Tibial nerve (tissue), 4 donors: ENCODE data around the gene TBC1D14. TPM values are rescaled to one million over a fixed set of nuclear protein-coding genes. Genes with fewer than 3 reads are reported as not detected.

Source experiments
- DNase-seq, 2 donors: peaks; one replicate each; pipeline ENCODE4 v3.0.0-alpha.2; 2019; ENCODE audit warnings: low spot score in 2 of 2
- H3K27ac ChIP-seq, 4 donors: fragments of 200-600 bp; sonication (generic) in 3 of 4; one replicate each; pipeline ENCODE4 v1.5.1; 2017 to 2019; ENCODE audit warnings: mild to moderate bottlenecking in 1 of 4
- H3K27me3 ChIP-seq, 2 donors: fragments of 200-600 bp; sonication (generic) in 1 of 2; one replicate each; pipeline versions ENCODE4 v1.5.1 to v1.6.0; 2017 to 2019
- H3K36me3 ChIP-seq, 3 donors: fragments of 200-600 bp; sonication (generic); one replicate each; pipeline ENCODE4 v1.5.1; 2018 to 2019
- H3K4me1 ChIP-seq, 4 donors: fragments of 200-600 bp; sonication (generic) in 3 of 4; one replicate each; pipeline ENCODE4 v1.5.1; 2017 to 2019
- H3K4me3 ChIP-seq, 4 donors: fragments of 200-600 bp; sonication (generic) in 3 of 4; one replicate each; pipeline ENCODE4 v1.5.1; 2017 to 2019; ENCODE audit warnings: mild to moderate bottlenecking in 1 of 4, moderate library complexity in 1 of 4
- H3K9me3 ChIP-seq, 4 donors: fragments of 200-600 bp; sonication (generic) in 3 of 4; one replicate each; pipeline ENCODE4 v1.5.1; 2017 to 2019
- EP300 ChIP-seq, 2 donors: sonication (generic); formaldehyde crosslinking; IDR thresholded peaks; one replicate each; pipeline ENCODE4 v1.6.1; 2017; ENCODE audit warnings: antibody characterized with exemption in 2 of 2, mild to moderate bottlenecking in 1 of 2
- POLR2A ChIP-seq, 2 donors: fragments of 450-650 bp; IDR thresholded peaks; one replicate each; pipeline ENCODE4 v1.6.1; 2017; ENCODE audit warnings: antibody characterized with exemption in 2 of 2, mild to moderate bottlenecking in 2 of 2, moderate library complexity in 2 of 2
- WGBS, 2 donors: methylation state at CpG; one replicate each; pipeline ENCODE4 v1.1.5; 2018; 5-methylcytosine and 5-hydroxymethylcytosine counted together
- total RNA-seq, 4 donors: library from RNA; depleted of rRNA; stranded (reverse); fragments of >200 nt; gene quantifications; one replicate each; pipeline ENCODE4 v1.1.0, GENCODE V29; 2016
- TF ChIP-seq, protein P1 (sequence below), 5 experiments: fragments of 200-600 bp in 3 of 5; fragments of 450-650 bp in 2 of 5; sonication (generic) in 3 of 5; IDR thresholded peaks; one replicate each; pipeline ENCODE4 v1.5.1; 2016 to 2019; ENCODE audit warnings: antibody characterized with exemption in 5 of 5, mild to moderate bottlenecking in 3 of 5, moderate library complexity in 2 of 5

The TBC1D14 gene
- total RNA-seq, 4 donors from 2014 or later: 46.9 to 65.7 (median 51.3) TPM

GRCh38 chr4:7026107-7026506 is 116.5 kb downstream of the TBC1D14 start:
- Histone ChIP-seq H3K4me1 (no peaks in the 10 kb centered on the region), H3K4me3 (no peak overlapping the region), H3K36me3 (peaks cover 0 to 88% (median 22%) of the 10 kb centered on the region in 3 donors), H3K27ac (no peak overlapping the region), H3K9me3 (no peaks in the 10 kb centered on the region), H3K27me3 (no peaks in the 10 kb centered on the region)
- 92 to 93% methylated on average over 9 of the region's 9 CpGs for WGBS, 2 donors
- no peak for DNase-seq
- TF ChIP-seq EP300 (IDR thresholded peaks at IDR 0.05) (no peak), POLR2A (IDR thresholded peaks at IDR 0.05) (no peak)
- TF ChIP-seq, protein P1, sequence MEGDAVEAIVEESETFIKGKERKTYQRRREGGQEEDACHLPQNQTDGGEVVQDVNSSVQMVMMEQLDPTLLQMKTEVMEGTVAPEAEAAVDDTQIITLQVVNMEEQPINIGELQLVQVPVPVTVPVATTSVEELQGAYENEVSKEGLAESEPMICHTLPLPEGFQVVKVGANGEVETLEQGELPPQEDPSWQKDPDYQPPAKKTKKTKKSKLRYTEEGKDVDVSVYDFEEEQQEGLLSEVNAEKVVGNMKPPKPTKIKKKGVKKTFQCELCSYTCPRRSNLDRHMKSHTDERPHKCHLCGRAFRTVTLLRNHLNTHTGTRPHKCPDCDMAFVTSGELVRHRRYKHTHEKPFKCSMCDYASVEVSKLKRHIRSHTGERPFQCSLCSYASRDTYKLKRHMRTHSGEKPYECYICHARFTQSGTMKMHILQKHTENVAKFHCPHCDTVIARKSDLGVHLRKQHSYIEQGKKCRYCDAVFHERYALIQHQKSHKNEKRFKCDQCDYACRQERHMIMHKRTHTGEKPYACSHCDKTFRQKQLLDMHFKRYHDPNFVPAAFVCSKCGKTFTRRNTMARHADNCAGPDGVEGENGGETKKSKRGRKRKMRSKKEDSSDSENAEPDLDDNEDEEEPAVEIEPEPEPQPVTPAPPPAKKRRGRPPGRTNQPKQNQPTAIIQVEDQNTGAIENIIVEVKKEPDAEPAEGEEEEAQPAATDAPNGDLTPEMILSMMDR (IDR thresholded peaks at IDR 0.05): no peak

DNA sequence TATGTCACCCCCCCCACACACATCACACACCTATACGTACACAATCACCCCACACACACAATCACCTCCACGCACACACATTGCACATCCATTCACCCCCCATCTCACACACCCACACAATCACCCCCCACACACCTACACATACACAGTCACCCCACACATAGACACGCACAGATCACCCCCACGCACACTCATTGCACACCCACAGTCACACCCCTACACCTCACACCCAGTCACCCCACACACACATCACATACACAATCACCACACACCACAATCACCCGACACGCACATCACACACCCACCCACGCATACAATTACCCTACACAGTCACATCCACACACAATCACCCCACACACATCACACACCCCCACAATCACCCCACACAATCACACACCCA is 117.7 kb downstream of the TBC1D14 start:
- H3K36me3 ChIP-seq: peaks cover 0 to 88% (median 21%) of the 10 kb centered on the region in 3 donors
- no peaks in the 10 kb centered on the region for H3K27me3 ChIP-seq
- H3K4me3 ChIP-seq: no peak overlapping the region
- H3K4me1 ChIP-seq: no peaks in the 10 kb centered on the region
- TF ChIP-seq POLR2A (IDR thresholded peaks at IDR 0.05): no peak
- no peak for TF ChIP-seq EP300 (IDR thresholded peaks at IDR 0.05)
- TF ChIP-seq, protein P1 (IDR thresholded peaks at IDR 0.05): no peak
- H3K9me3 ChIP-seq: no peaks in the 10 kb centered on the region
- H3K27ac ChIP-seq: no peak overlapping the region
- no peak for DNase-seq
- 84% methylated on average over 7 of the region's 7 CpGs for WGBS, 2 donors

DNA sequence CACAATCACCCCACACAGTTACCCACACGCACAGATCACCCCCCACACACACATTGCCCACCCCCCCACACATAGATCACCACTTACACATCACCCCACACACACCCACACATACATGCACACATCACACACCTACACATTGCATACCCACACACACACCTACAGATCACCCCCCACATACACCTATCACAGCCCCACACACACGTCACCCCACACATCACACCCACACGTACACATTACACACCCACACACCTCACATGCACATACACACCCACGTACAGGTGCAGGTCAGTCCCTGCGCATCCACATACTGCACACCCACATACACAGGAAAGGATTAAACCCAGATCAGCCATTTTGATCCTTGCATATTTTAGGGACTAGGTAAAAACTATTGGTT is 118.3 kb downstream of the TBC1D14 start:
- H3K9me3 ChIP-seq: no peaks in the 10 kb centered on the region
- H3K27ac ChIP-seq: no peak overlapping the region
- WGBS, 2 donors: 69 to 82% methylated on average over 5 of the region's 5 CpGs
- no peaks in the 10 kb centered on the region for H3K4me1 ChIP-seq
- DNase-seq: no peak
- no peak overlapping the region for H3K4me3 ChIP-seq
- no peaks in the 10 kb centered on the region for H3K27me3 ChIP-seq
- H3K36me3 ChIP-seq: peaks cover 0 to 88% (median 18%) of the 10 kb centered on the region in 3 donors
- TF ChIP-seq, protein P1 (IDR thresholded peaks at IDR 0.05): no peak
- TF ChIP-seq POLR2A (IDR thresholded peaks at IDR 0.05) (no peak), EP300 (IDR thresholded peaks at IDR 0.05) (no peak)

- Histone ChIP-seq H3K9me3 (no peaks in the 10 kb centered on the region), H3K36me3 (peaks cover 0 to 80% (median 18%) of the 10 kb centered on the region in 3 donors), H3K4me3 (no peak overlapping the region), H3K27ac (no peak overlapping the region), H3K4me1 (no peaks in the 10 kb centered on the region), H3K27me3 (no peaks in the 10 kb centered on the region)
- TF ChIP-seq EP300 (IDR thresholded peaks at IDR 0.05) (no peak), POLR2A (IDR thresholded peaks at IDR 0.05) (no peak)
- TF ChIP-seq, protein P1 (IDR thresholded peaks at IDR 0.05): no peak
- 91 to 93% methylated on average over 12 of the region's 12 CpGs for WGBS, 2 donors
- DNase-seq: no peak
Observed at GRCh38 chr4:7029212-7029611, 119.6 kb downstream of the TBC1D14 start.

GRCh38 chr4:7029921-7030320 is 120.3 kb downstream of the TBC1D14 start:
- no peak overlapping the region for H3K27ac ChIP-seq
- H3K4me1 ChIP-seq: no peaks in the 10 kb centered on the region
- no peaks in the 10 kb centered on the region for H3K27me3 ChIP-seq
- peaks cover 0 to 73% (median 18%) of the 10 kb centered on the region in 3 donors for H3K36me3 ChIP-seq
- DNase-seq: no peak
- H3K9me3 ChIP-seq: no peaks in the 10 kb centered on the region
- 87 to 91% methylated on average over 6 to 10 of the region's 10 CpGs for WGBS, 2 donors
- no peak overlapping the region for H3K4me3 ChIP-seq
- TF ChIP-seq EP300 (IDR thresholded peaks at IDR 0.05) (no peak), POLR2A (IDR thresholded peaks at IDR 0.05) (no peak)
- TF ChIP-seq, protein P1 (IDR thresholded peaks at IDR 0.05): no peak
